ENCODE measurements around the gene GBX1.

Gene GBX1

GRCh38 chr7:151198945-151199848 lies 31.7 kb upstream of the GBX1 start:
- no peak for DNase-seq (ENCODE audit: extremely low spot score)

GRCh38 chr7:151197932-151198331 lies 30.4 kb upstream of the GBX1 start:
- CTCF ChIA-PET, result no interaction called here
- TF ChIP-seq SP1 (IDR thresholded peaks at IDR 0.05), result no peak
- no peak for TF ChIP-seq NFRKB (IDR thresholded peaks at IDR 0.05)
- TF ChIP-seq FOXK2 (IDR thresholded peaks at IDR 0.05), result no peak
- TF ChIP-seq L3MBTL2 (conservative IDR thresholded peaks at IDR 0.05), result no peak
- no peak for TF ChIP-seq FOXM1 (IDR thresholded peaks at IDR 0.05; ENCODE audit: borderline replicate concordance)
- TF ChIP-seq SUZ12 (IDR thresholded peaks at IDR 0.05), result no peak
- no peak for TF ChIP-seq FOXA1 (IDR thresholded peaks at IDR 0.05)
- TF ChIP-seq ARNT (IDR thresholded peaks at IDR 0.05), result no peak
- no peak for TF ChIP-seq PKNOX1 (IDR thresholded peaks at IDR 0.05)
- TF ChIP-seq LEF1 (IDR thresholded peaks at IDR 0.05; ENCODE audit: borderline replicate concordance), result no peak
- no peak for TF ChIP-seq ZNF384 (IDR thresholded peaks at IDR 0.05)
- no peak for TF ChIP-seq HDGF (IDR thresholded peaks at IDR 0.05; ENCODE audit: borderline replicate concordance)
- no peak for TF ChIP-seq BHLHE40 (IDR thresholded peaks at IDR 0.05; ENCODE audit: borderline replicate concordance)
- no peak for TF ChIP-seq ELF4 (IDR thresholded peaks at IDR 0.05)
- no peak for TF ChIP-seq TARDBP (IDR thresholded peaks at IDR 0.05)
- TF ChIP-seq CTBP1 (IDR thresholded peaks at IDR 0.05; ENCODE audit: borderline replicate concordance), result no peak
- POLR2A ChIA-PET, result no interaction called here
- DNase-seq (ENCODE audit: extremely low spot score), result no peak

More at GRCh38 chr7:151198945-151199848, 31.7 kb upstream of the GBX1 start:
- ChIA-PET POLR2A (interaction anchor here (0.8 kb wide), 1 partner anchor 78 kb away, joined by 3 read pairs; no protein-coding TSS in a partner anchor), CTCF (no interaction called here)
- no peak for TF ChIP-seq HDGF (IDR thresholded peaks at IDR 0.05; ENCODE audit: borderline replicate concordance)
- TF ChIP-seq SP1 (IDR thresholded peaks at IDR 0.05), result no peak
- TF ChIP-seq PKNOX1 (IDR thresholded peaks at IDR 0.05), result no peak
- no peak for TF ChIP-seq FOXM1 (IDR thresholded peaks at IDR 0.05; ENCODE audit: borderline replicate concordance)
- no peak for TF ChIP-seq CTBP1 (IDR thresholded peaks at IDR 0.05; ENCODE audit: borderline replicate concordance)
- TF ChIP-seq LEF1 (IDR thresholded peaks at IDR 0.05; ENCODE audit: borderline replicate concordance), result no peak
- no peak for TF ChIP-seq FOXA1 (IDR thresholded peaks at IDR 0.05)
- TF ChIP-seq ZNF384 (IDR thresholded peaks at IDR 0.05), result no peak
- TF ChIP-seq L3MBTL2 (conservative IDR thresholded peaks at IDR 0.05), result no peak
- no peak for TF ChIP-seq ELF4 (IDR thresholded peaks at IDR 0.05)
- no peak for TF ChIP-seq NFRKB (IDR thresholded peaks at IDR 0.05)
- TF ChIP-seq TARDBP (IDR thresholded peaks at IDR 0.05), result no peak
- no peak for TF ChIP-seq SUZ12 (IDR thresholded peaks at IDR 0.05)
- TF ChIP-seq BHLHE40 (IDR thresholded peaks at IDR 0.05; ENCODE audit: borderline replicate concordance), result no peak
- no peak for TF ChIP-seq ARNT (IDR thresholded peaks at IDR 0.05)
- TF ChIP-seq FOXK2 (IDR thresholded peaks at IDR 0.05), result no peak

GRCh38 chr7:151195616-151196450 lies 28.3 kb upstream of the GBX1 start:
- ChIA-PET POLR2A (interaction anchor here (1.6 kb wide), 1 partner anchor 11 kb away, joined by 4 read pairs; no protein-coding TSS in a partner anchor), CTCF (no interaction called here)
- no peak for TF ChIP-seq NFRKB (IDR thresholded peaks at IDR 0.05)
- no peak for TF ChIP-seq LEF1 (IDR thresholded peaks at IDR 0.05; ENCODE audit: borderline replicate concordance)
- TF ChIP-seq ARNT (IDR thresholded peaks at IDR 0.05), result no peak
- TF ChIP-seq ELF4 (IDR thresholded peaks at IDR 0.05), result no peak
- TF ChIP-seq PKNOX1 (IDR thresholded peaks at IDR 0.05), result no peak
- TF ChIP-seq SP1 (IDR thresholded peaks at IDR 0.05), result no peak
- no peak for TF ChIP-seq TARDBP (IDR thresholded peaks at IDR 0.05)
- TF ChIP-seq FOXA1 (IDR thresholded peaks at IDR 0.05), result no peak
- TF ChIP-seq HDGF (IDR thresholded peaks at IDR 0.05; ENCODE audit: borderline replicate concordance), result no peak
- DNase-seq (ENCODE audit: extremely low spot score), result no peak

GRCh38 chr7:151194188-151194587 lies 26.7 kb upstream of the GBX1 start:
- DNase-seq (ENCODE audit: extremely low spot score), result no peak
- POLR2A ChIA-PET, result interaction anchor here (0.9 to 1.6 kb wide), 2 partner anchors 13 to 33 kb away, joined by 4 read pairs; partner anchors contain the start of gene ABCF2
- no peak for TF ChIP-seq L3MBTL2 (conservative IDR thresholded peaks at IDR 0.05)
- no peak for TF ChIP-seq HDGF (IDR thresholded peaks at IDR 0.05; ENCODE audit: borderline replicate concordance)
- CTCF ChIA-PET, result interaction anchor here (0.6 kb wide), 1 partner anchor 121 kb away, joined by 4 read pairs; no protein-coding TSS in a partner anchor

GRCh38 chr7:151193203-151193978 lies 25.9 kb upstream of the GBX1 start:
- no peak for DNase-seq (ENCODE audit: extremely low spot score)
- TF ChIP-seq HDGF (IDR thresholded peaks at IDR 0.05; ENCODE audit: borderline replicate concordance) (no peak), LEF1 (IDR thresholded peaks at IDR 0.05; ENCODE audit: borderline replicate concordance) (no peak), CTBP1 (IDR thresholded peaks at IDR 0.05; ENCODE audit: borderline replicate concordance) (no peak), L3MBTL2 (conservative IDR thresholded peaks at IDR 0.05) (no peak)
- ChIA-PET POLR2A (interaction anchor here (0.9 kb wide), 1 partner anchor 34 kb away, joined by 4 read pairs; the partner anchor contains the start of gene ABCF2), CTCF (interaction anchor here (0.6 kb wide), 1 partner anchor 122 kb away, joined by 4 read pairs; no protein-coding TSS in a partner anchor)

All from HEK293T (cell line).